Measurements from ENCODE around the gene MIPOL1.

Gene MIPOL1

DNA sequence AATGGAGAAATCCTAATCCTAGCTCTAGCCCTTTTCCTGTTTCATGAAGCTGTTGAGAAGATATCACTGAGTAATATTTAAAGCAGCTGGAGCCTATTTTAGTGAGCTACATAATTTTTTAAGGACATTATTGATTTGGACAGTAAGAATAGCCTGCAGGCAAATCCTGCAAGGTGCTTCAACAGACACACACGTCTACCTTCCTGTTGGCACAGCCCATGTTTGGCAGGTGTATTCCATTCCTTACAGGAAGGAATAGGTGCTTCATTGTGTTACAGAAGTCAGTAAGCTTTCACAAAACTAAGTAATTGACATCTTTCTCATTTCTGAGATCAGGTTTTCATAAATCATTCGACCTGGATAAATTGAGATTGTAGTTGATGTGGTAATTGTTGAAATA lies 346.7 kb downstream of the MIPOL1 start:
- H3K27me3 ChIP-seq (ENCODE audit: insufficient read depth, low read length, poor library complexity, severe bottlenecking), result no peaks in the 10 kb centered on the region
- no peak overlapping the region for H3K4me2 ChIP-seq (ENCODE audit: low read depth, low read length, poor library complexity, severe bottlenecking)
- no peaks in the 10 kb centered on the region for H3F3A ChIP-seq (ENCODE audit: low read depth)
- no peaks in the 10 kb centered on the region for H3K79me2 ChIP-seq (ENCODE audit: insufficient read depth, low read length)
- no peaks in the 10 kb centered on the region for H4K20me1 ChIP-seq (ENCODE audit: insufficient read depth, low read length, poor library complexity, severe bottlenecking)
- no peak overlapping the region for H2AFZ ChIP-seq (ENCODE audit: low read length)
- H3K36me3 ChIP-seq (ENCODE audit: insufficient read depth, low read length), result no peaks in the 10 kb centered on the region
- no peaks in the 10 kb centered on the region for H3K9me3 ChIP-seq (ENCODE audit: insufficient read depth, low read depth, low read length)
- H3K4me1 ChIP-seq (ENCODE audit: insufficient read depth, low read length, poor library complexity, severe bottlenecking), result no peaks in the 10 kb centered on the region
- H3K9ac ChIP-seq (ENCODE audit: low read depth, low read length, poor library complexity, severe bottlenecking), result no peak overlapping the region
- H3K4me3 ChIP-seq (ENCODE audit: low read length, poor library complexity, severe bottlenecking), result no peak overlapping the region
- TF ChIP-seq CTCF (conservative IDR thresholded peaks at IDR 0.05; ENCODE audit: low read length) (no peak), EZH2phosphoT487 (IDR thresholded peaks at IDR 0.05; ENCODE audit: borderline replicate concordance) (no peak)
- no peaks in the 10 kb centered on the region for H3K9me2 ChIP-seq (replicated peaks; ENCODE audit: low read depth, low read length)

DNA sequence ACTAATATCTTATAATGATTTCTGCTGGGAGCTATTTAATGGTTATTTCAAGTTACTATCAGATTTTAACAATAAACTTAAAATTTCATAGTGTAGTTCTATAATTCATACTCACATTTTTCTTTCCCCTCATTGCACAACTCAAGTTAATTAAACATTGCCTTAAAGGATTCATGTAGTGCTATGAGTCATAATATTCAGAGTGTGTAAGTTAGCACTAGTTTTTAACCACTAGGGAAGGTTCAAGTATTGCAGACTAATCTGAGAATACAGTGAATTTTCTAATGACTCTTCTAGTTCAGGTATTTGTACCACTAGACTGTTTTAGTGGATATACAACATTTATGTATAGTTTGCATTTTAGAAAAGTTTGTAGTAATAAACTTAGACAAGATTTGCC lies 347.4 kb downstream of the MIPOL1 start:
- TF ChIP-seq EZH2phosphoT487 (IDR thresholded peaks at IDR 0.05; ENCODE audit: borderline replicate concordance), result no peak
- no peak for TF ChIP-seq CTCF (conservative IDR thresholded peaks at IDR 0.05; ENCODE audit: low read length)
- Histone ChIP-seq H3K4me3 (ENCODE audit: low read length, poor library complexity, severe bottlenecking) (no peak overlapping the region), H3K36me3 (ENCODE audit: insufficient read depth, low read length) (no peaks in the 10 kb centered on the region), H3K9me3 (ENCODE audit: insufficient read depth, low read depth, low read length) (no peaks in the 10 kb centered on the region), H3K79me2 (ENCODE audit: insufficient read depth, low read length) (no peaks in the 10 kb centered on the region), H3K4me1 (ENCODE audit: insufficient read depth, low read length, poor library complexity, severe bottlenecking) (no peaks in the 10 kb centered on the region), H3K4me2 (ENCODE audit: low read depth, low read length, poor library complexity, severe bottlenecking) (no peak overlapping the region), H2AFZ (ENCODE audit: low read length) (no peak overlapping the region), H3K9me2 (replicated peaks; ENCODE audit: low read depth, low read length) (no peaks in the 10 kb centered on the region), H3F3A (ENCODE audit: low read depth) (no peaks in the 10 kb centered on the region), H3K27me3 (ENCODE audit: insufficient read depth, low read length, poor library complexity, severe bottlenecking) (no peaks in the 10 kb centered on the region), H4K20me1 (ENCODE audit: insufficient read depth, low read length, poor library complexity, severe bottlenecking) (no peaks in the 10 kb centered on the region), H3K9ac (ENCODE audit: low read depth, low read length, poor library complexity, severe bottlenecking) (no peak overlapping the region)

GRCh38 chr14:37546621-37547447 lies 349.1 kb downstream of the MIPOL1 start:
- no peak overlapping the region for H3K4me2 ChIP-seq (ENCODE audit: low read depth, low read length, poor library complexity, severe bottlenecking)
- H3K27me3 ChIP-seq (ENCODE audit: insufficient read depth, low read length, poor library complexity, severe bottlenecking), result no peaks in the 10 kb centered on the region
- H3K36me3 ChIP-seq (ENCODE audit: insufficient read depth, low read length), result no peaks in the 10 kb centered on the region
- H4K20me1 ChIP-seq (ENCODE audit: insufficient read depth, low read length, poor library complexity, severe bottlenecking), result no peaks in the 10 kb centered on the region
- H3K4me1 ChIP-seq (ENCODE audit: insufficient read depth, low read length, poor library complexity, severe bottlenecking), result no peaks in the 10 kb centered on the region
- no peaks in the 10 kb centered on the region for H3K79me2 ChIP-seq (ENCODE audit: insufficient read depth, low read length)
- H3K9ac ChIP-seq (ENCODE audit: low read depth, low read length, poor library complexity, severe bottlenecking), result no peak overlapping the region
- no peak for TF ChIP-seq EZH2phosphoT487 (IDR thresholded peaks at IDR 0.05; ENCODE audit: borderline replicate concordance)
- TF ChIP-seq CTCF (conservative IDR thresholded peaks at IDR 0.05; ENCODE audit: low read length), result no peak
- no peak overlapping the region for H2AFZ ChIP-seq (ENCODE audit: low read length)
- no peaks in the 10 kb centered on the region for H3F3A ChIP-seq (ENCODE audit: low read depth)
- no peaks in the 10 kb centered on the region for H3K9me2 ChIP-seq (replicated peaks; ENCODE audit: low read depth, low read length)
- no peaks in the 10 kb centered on the region for H3K9me3 ChIP-seq (ENCODE audit: insufficient read depth, low read depth, low read length)
- H3K4me3 ChIP-seq (ENCODE audit: low read length, poor library complexity, severe bottlenecking), result no peak overlapping the region
